Measurements from ENCODE around the gene NCOR2.

DNA sequence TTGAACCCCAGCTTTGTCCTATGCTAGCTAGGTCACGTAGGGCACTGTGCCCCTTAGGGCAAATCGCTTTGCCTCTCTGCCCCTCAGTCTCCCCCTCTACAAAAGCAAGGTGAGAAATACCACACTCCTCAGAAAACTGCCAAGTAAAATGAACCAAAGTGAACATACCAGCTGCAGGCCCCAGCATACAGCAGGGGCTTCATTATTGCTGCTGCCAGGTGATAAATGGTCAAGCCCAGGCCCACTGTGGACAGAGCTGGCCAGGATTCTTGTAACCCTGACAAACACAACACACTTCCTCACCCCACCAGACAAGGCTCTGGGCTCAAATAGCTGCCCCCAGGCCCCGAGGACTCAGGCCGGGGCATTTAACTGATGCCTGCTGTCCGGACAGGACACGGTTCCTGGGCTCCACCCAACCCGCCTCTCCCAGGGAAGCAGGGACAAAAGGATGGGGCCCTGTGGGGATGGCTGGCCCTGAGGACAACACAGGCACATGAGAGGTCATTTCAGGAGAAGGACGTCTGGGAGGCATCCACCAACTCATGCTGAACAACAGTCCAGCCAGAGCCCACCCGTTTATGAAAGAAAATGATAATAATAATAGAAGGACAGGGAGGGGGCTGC is 36.7 kb downstream of the NCOR2 start:
- TF ChIP-seq EP300 (IDR thresholded peaks at IDR 0.05; ENCODE audit: borderline replicate concordance in 1 of 2, low read depth in 2 of 2, low read length in 2 of 2) (no peak), RXRA (IDR thresholded peaks at IDR 0.05; ENCODE audit: insufficient read depth, low read depth, low read length) (no peak), CTCF (IDR thresholded peaks at IDR 0.05; ENCODE audit: control extremely low read depth in 1 of 3, insufficient read depth in 1 of 3, low read depth in 1 of 3, low read length in 3 of 3) (no peak), KDM1A (IDR thresholded peaks at IDR 0.05; ENCODE audit: borderline replicate concordance, low read length) (no peak), POLR2A (IDR thresholded peaks at IDR 0.05; ENCODE audit: control extremely low read depth in 1 of 2, low read depth in 2 of 2, low read length in 2 of 2) (no peak)

Measured in H1 (cell line).